Right ventricle myocardium superior (tissue), 1 donor: ENCODE results near the gene MAP3K1. TPM values are rescaled to one million over a fixed set of nuclear protein-coding genes. Genes with fewer than 3 reads are reported as not detected.

Source experiments
- ATAC-seq: fragments of 200-7000 bp; cut with Tn5 transposase; one replicate; pipeline ENCODE4 v1.9.1; 2020; ENCODE audit warnings: mild to moderate bottlenecking; ENCODE audit not compliant: poor library complexity
- DNase-seq: peaks from one replicate; pipeline ENCODE4 v3.0.0-alpha.2; 2020
- intact Hi-C: fragments of 100-400 bp; cut with DNase I; formaldehyde crosslinking; loops from one replicate; pipeline ENCODE4 v1.11.2; 2022
- total RNA-seq: library from RNA; stranded (reverse); fragmentation: NEBNext Ultra II Directional; extraction: Animal tissue kit (Norgen Biotek cat#: 25700); gene quantifications from one replicate; pipeline ENCODE4 v1.2.1, GENCODE V29; 2021
- donor health status: DM: no; HTN: yes; CAD: no; lungs with severe emphysema.

The MAP3K1 gene
- total RNA-seq, 1 donor from 2014 or later, result 5.6 TPM

GRCh38 chr5:56934325-56934724 lies 119.0 kb downstream of the MAP3K1 start:
- ATAC-seq (peak; percentile 65), DNase-seq (no peak)
- intact Hi-C loops, result no loop called here

- intact Hi-C loops, result no loop called here
- ATAC-seq (no peak), DNase-seq (no peak)
Measured at GRCh38 chr5:56938858-56939257, 123.5 kb downstream of the MAP3K1 start.

DNA sequence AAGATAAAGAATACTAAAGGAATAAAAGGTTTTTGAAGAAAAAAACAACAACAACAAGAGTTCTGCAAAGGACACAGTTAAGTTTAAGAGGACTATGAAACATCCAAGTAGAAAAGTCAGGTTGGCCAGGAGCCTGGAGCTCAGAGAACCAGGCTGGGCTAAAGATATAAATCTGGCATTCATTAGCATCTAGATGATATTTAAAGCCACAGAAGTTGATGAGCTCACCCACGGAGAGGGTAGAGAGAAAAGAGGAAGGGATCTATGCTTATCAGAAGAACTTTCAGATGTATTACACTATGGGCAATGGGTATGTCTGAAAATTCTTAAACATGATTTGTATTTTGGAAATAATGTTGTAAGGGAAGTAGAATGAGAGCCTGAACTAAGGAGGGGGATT lies 126.6 kb downstream of the MAP3K1 start:
- no peak for ATAC-seq
- DNase-seq, result no peak
- intact Hi-C loops, result no loop called here

Other genes starting within 250 kb of the MAP3K1 start
- 17.4 TPM for gene SETD9, start 94.0 kb downstream of the MAP3K1 start, total RNA-seq
- gene MIER3, start 136.6 kb downstream of the MAP3K1 start, total RNA-seq, result 14.7 TPM